ENCODE data around the gene MYCL.

- TF ChIP-seq CTCF (IDR thresholded peaks at IDR 0.05), result no peak
- TF ChIP-seq CBX2 (IDR thresholded peaks at IDR 0.05; ENCODE audit: borderline replicate concordance, low read depth), result no peak
- TF ChIP-seq RFX5 (IDR thresholded peaks at IDR 0.05), result no peak
- TF ChIP-seq POLR2A (IDR thresholded peaks at IDR 0.05; ENCODE audit: low read length), result no peak
- TF ChIP-seq REST (IDR thresholded peaks at IDR 0.05), result no peak
- no peak for TF ChIP-seq MAZ (IDR thresholded peaks at IDR 0.05; ENCODE audit: borderline replicate concordance, low read depth, low read length)
- TF ChIP-seq SMC3 (IDR thresholded peaks at IDR 0.05), result no peak
- TF ChIP-seq MAFK (IDR thresholded peaks at IDR 0.05; ENCODE audit: partially characterized antibody), result no peak
- TF ChIP-seq EP300 (IDR thresholded peaks at IDR 0.05), result no peak
- no peak for TF ChIP-seq CEBPB (IDR thresholded peaks at IDR 0.05)
- TF ChIP-seq KDM5A (IDR thresholded peaks at IDR 0.05), result no peak
Measured at GRCh38 chr1:39892601-39893595, 8.8 kb downstream of the MYCL start.

Measured in A549 (cell line).